ENCODE measurements around the gene SPOCK2. TPM values are rescaled to one million over a fixed set of nuclear protein-coding genes. Genes with fewer than 3 reads are reported as not detected.
"Not testable (repeated sequence)": the region's sequence is repeated elsewhere in the genome, so short reads cannot be mapped to it uniquely, and the experiment has no call there.

The SPOCK2 gene
- polyA plus RNA-seq, 1 donor: 3.6 TPM

- DNase-seq: no peak
Observed at GRCh38 chr10:72050873-72051272, 37.5 kb downstream of the SPOCK2 start.

DNA sequence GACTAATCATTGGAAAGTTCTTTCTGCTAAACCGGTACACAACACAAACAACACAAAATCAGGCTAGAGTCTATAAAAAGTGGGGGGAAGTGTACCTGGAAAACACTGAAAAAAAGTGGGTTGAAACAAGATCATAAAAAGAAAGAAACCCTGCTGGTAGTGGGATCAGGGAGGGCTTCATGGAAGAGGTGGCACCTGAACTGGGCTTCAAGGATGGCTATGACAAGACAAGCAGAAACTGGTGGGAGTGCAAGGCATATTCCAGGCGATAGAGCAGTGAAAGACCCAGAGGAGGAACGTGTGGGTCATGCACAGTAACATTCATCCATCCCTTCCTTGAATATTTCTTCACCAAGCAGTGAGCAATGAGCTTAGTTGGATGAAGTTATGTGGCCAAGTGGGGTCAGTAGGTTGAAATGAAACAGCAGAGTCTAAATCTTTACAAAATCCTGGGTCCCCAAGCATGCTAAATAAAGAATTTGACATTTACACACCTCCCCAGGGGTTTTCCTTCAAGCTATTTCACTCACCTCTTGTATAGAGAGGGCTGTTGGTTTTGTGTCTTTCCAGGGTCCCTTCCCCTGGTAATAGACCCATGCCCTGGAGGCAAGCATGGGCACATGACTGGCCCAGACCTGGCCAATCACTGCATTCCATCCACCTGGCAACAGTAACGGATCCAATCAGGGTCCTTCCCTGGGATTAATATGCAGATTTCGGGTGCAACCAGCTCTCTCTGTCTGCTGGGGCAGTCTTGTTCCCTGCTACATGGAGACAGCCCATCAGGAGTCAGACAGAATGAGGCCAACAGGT lies 38.2 kb downstream of the SPOCK2 start:
- DNase-seq: no peak

DNA sequence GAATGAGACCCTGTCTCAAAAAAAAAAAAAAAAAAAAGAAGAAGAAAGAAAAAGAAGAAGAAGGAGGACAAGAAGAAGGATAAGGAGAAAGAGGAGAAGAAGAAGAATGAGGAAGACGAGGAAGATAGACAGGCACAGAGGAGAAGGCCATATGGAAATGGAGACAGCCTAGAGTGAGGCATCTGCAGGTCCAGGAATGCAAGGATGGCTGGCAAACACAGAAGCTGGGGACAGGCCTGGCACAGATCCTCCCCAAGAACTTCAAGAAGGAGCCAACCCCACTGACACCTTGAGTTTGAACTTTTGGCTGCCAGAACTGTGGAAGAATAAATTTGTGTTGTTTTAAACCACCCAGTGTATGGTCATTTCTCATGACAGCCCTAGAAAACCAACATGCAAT lies 38.9 kb downstream of the SPOCK2 start:
- no peak for DNase-seq

DNA sequence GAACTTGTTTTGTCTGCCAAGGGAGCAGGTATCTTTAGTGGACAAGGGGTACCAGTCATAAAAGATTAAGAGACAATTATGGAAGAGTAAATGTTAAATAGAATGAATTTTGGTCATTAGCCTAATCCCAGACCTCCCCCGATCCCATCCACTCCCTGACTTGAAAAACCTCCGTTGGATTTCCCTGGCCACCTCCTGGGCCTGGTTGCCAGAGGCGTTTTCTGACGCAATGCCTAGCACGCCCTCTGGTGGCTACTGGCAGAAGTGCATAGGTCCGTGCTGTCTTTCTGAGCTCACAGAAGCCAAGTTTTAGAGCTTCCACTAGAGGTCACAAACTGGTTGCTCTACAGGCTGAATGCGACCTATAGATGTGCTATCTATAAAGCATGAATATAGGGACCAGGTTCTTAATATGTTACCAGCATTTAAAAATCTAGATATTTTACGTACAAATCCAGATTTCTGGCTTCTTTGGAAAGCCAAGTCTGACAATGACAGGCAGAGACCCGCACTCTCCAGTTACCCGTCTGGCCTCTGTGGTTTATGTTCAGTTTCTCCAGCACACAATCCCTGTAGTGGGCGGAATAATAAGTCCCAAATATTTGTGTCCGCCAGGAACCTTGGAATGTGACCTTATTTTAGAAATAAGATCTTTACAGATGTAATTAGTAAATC lies 39.8 kb downstream of the SPOCK2 start:
- peak; percentile 95 for DNase-seq

DNA sequence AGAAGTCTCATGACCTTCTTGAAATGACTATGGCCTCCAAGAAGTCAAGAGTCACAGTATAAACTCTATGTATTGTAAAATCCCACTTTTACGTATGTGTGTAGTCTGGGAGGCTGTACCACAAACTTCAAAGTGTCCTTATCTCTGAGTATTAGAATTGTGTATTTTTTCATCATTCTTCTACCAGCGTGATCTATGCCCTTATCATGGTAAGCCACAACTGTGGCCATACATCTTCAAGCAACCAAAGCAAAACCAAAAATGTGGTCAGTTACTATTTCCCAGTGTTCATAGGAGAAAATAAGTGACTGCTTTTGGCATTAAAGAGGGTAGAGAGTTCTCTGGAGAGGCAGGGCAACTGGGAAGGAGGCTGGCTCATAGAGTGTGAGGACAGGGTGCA lies 42.8 kb downstream of the SPOCK2 start:
- no peak for DNase-seq

GRCh38 chr10:72044417-72045041 lies 43.8 kb downstream of the SPOCK2 start:
- no peak for DNase-seq

DNA sequence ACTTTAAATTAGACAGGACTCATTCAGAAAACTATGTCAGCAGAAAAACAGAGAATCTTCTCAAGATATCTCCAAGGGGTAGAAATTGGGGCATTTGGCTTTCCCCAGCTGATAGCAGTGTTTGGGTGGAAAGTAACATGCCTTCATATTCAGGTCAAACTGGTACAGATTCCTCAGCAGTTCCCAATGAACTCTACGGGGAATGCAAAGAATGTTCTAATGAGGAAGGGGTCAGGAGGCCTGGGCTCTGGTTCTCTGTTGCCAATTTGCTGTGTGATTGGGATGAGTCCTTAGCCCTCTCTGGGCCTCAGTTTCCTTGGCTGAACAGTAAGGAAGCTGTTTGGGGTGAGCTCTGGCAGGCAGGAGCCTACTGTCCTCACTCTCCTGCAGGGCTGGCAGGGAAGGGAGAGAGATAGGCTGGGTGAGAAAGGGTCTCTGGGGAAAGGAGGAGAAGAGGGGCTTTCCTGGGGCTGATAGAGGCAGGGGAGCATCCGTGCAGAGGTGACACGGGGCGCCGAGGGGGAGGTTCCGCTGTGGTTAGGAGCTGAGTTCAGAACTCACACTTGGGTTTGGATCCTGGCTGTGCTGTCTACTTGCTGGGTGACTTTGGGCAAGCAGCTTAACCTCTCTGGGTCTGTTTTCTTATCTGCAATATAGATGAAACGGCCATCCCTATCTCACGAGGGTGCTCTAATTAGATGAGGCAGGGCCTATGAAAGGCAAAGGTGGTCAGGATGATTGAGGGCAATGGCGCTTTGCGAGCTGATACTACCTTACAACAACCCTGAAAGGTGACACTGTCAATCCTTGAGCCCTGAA lies 45.1 kb downstream of the SPOCK2 start:
- no peak for DNase-seq

- DNase-seq: no peak
Observed at GRCh38 chr10:72041491-72041890, 46.9 kb downstream of the SPOCK2 start.

DNA sequence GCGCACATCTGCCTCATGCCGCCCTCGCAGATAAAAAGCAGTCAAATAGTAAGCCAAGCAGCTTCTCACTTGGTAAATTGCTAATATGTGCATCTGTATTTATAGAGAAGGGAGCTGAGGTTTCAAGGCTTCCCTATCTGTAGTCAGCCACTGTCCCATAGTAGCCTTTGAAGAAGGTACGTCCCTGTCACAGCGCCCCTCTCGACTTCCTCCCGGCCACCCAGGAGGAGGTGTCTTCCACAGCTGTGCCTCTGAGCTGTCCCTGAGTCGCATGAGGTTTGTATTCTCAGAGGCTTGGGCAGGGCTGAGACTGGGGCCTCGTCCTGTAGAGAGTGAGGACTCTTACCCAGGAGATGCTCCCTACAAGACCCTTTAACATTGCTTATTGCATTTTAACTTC lies 49.0 kb downstream of the SPOCK2 start:
- DNase-seq: no peak

GRCh38 chr10:72038458-72039001 lies 49.8 kb downstream of the SPOCK2 start:
- DNase-seq: no peak

DNA sequence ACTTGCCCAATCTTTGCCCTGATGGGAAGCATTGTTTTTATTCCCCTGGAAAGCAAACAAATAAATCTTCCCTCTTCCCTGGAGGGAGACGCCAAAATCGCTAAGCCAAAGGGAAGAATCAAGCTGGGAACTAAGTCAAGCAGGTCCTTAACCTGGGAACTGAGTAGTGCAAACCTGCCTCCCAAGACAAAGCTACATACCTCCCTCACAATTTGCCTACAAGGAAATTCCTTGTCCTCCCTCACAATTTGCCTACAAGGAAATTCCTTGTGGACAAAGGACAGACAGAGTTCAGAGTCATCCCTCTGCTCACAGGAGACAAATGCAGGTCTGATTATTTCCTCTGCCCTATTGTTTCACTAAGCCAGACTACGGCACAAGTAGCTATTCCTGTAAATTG lies 50.5 kb downstream of the SPOCK2 start:
- DNase-seq: no peak

- DNase-seq: no peak
Observed at GRCh38 chr10:72037266-72037665, 51.1 kb downstream of the SPOCK2 start.

- no peak for DNase-seq
Observed at GRCh38 chr10:72035252-72035887, 53.0 kb downstream of the SPOCK2 start.

DNA sequence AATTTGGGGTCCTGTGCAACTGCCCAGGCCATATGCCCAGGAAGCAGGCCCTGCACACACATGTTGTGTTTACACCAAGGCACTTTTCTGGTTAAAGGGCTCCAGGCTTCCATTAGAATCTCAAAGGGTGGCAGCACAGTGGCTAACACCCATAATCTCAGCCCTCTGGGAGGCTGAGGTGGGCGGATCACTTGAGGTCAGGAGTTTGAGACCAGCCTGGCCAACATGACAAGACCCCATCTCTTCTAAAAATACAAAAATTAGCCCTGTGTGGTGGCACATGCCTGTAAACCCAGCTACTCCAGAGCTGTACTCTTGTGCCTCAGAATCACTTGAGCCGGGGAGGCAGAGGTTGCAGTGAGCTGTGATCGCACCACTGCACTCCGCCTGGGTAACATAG lies 53.6 kb downstream of the SPOCK2 start:
- no peak for DNase-seq

DNA sequence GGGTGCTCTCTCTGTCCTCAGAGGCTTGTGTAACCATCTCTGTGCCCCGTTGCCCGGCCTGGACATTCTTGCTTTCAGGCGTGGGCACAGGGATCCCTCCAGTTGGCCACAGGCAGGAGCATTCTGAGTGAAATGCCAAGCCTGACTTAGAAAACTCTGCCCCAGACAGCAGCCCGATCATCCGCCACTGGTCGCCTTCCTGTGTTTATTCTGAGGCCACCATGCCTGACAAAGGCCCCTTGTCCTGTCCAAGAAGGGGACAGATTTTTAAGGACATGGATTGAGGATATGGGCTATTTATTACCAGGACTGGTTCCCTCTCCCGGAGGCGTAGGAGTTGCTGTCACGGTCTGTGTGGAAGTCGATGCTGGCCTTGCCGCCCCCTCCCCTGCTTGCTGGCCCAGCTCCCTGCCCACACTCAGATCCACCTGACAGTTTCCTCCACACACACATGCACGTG lies 54.3 kb downstream of the SPOCK2 start:
- no peak for DNase-seq

GRCh38 chr10:72032409-72033162 lies 55.8 kb downstream of the SPOCK2 start:
- not testable (repeated sequence) for DNase-seq

- no peak for DNase-seq
Observed at GRCh38 chr10:72031706-72032105, 56.6 kb downstream of the SPOCK2 start.

DNA sequence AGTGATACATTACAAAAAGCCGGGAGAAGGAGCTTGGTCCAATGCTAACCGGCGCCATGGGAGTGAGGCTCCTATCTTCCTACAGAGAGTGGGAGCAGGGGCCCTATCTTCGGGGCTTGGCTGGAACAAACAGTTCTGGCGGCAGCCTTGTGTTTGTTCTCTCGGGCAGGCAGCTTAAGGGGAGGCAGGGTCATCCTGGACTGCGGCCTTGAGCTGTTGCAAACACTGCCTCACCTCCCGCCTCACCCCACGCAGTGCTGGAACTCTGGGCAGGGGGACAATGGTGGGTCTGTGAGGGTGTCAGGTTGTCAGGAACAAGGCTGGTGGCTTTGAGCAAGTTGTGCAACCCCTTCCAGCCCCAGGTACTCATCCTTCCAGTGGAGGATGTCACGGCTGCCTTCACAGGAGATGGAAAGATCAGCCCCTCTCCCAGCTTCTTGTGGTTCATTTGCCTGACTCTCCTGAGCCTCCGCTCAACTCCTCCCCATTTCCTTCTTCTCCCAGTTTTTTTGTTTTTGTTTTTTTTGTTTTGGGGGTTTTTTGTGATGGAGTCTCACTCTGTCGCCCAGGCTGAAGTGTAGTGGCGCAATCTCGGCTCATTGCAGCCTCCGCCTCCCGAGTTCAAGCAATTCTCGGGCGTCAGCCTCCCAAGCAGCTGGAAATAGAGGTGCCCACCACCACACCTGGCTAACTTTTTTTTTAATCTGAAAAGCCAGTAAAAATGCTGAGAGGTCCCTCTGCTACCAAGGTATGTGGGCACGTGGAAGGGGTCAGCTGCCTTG lies 57.4 kb downstream of the SPOCK2 start:
- no peak for DNase-seq

DNA sequence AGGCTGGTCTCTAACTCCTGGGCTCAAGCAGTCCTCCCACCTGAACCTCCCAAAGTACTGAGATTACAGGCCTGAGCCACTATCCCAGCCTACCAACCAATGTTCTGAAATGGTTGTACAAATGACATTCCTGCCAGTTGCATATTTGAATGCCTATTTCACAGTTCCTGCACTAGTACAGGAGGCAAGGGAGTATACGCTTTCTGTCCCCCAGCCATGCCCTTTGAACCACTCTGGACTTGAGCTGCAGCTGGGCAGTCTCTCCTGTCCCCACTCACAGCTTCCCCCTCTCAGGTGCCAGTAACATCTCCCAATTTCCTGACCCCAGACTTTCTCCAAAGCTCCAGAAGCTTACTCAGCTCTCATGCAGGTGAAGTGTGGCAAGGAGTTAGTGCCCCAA lies 58.9 kb downstream of the SPOCK2 start:
- no peak for DNase-seq

- no peak for DNase-seq
Observed at GRCh38 chr10:72027498-72027897, 60.9 kb downstream of the SPOCK2 start.
